GM21447 (cell line): ENCODE measurements around the gene HAPLN2.

Experiments used
- ATAC-seq: cut with Tn5 transposase; IDR thresholded peaks from one replicate; pipeline ENCODE4 v1.9.1; 2021; ENCODE audit not compliant: unreplicated experiment

Gene HAPLN2

DNA sequence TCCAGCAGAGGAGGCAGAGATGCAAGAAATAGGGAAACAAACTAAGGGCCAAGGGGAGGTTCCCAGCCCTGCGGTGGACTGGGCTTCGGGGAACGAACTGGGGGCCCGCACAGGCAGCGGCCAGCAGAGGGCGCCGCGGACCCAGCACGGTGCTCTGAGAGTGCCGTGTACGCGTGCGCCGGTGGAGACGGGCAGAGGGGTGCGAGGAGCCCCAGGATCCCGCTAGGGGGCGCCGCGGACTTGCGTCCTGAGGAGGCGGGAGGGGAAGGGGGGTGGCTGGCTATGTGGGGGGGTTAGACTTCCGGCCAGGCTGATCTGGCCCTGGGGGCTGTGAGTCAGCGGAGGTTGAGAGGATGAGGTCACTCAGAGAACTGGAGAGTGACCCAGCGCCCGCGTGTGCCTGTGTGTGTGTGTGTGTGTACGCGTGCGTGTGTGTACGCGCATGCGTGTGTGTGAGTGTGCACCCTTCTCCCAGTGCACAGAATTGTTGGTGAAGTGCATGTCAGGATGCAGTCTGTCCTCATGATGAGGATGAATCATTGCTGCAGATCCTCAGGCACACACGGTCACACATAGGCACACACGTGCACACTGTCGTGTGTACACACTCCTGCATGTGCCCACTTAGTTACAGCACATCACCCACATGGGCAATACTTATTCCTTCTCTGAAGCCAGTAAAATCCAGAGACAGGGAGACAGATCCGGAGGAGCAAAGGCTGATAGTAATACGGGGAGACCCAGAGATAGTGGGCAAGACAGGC, 41.0 kb downstream of the HAPLN2 start:
- ATAC-seq, result peak; percentile 65

DNA sequence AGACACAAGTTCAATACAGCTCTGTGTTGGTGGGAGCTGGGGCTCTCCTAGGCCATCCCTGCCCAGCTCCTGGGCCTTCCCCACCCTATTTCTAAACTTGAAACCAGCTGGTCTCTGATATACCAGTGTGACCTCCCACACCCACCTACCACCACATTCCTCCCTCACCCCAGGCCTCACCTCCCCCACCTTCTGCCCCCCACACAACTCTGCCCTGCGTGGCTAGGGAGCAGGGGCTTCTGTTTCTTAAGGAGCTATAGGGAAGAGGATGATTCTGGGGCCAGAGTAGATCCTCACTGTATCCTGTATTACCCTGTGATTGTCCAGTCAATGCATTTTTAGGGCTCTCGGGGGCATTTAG, 41.5 kb downstream of the HAPLN2 start:
- no peak for ATAC-seq

DNA sequence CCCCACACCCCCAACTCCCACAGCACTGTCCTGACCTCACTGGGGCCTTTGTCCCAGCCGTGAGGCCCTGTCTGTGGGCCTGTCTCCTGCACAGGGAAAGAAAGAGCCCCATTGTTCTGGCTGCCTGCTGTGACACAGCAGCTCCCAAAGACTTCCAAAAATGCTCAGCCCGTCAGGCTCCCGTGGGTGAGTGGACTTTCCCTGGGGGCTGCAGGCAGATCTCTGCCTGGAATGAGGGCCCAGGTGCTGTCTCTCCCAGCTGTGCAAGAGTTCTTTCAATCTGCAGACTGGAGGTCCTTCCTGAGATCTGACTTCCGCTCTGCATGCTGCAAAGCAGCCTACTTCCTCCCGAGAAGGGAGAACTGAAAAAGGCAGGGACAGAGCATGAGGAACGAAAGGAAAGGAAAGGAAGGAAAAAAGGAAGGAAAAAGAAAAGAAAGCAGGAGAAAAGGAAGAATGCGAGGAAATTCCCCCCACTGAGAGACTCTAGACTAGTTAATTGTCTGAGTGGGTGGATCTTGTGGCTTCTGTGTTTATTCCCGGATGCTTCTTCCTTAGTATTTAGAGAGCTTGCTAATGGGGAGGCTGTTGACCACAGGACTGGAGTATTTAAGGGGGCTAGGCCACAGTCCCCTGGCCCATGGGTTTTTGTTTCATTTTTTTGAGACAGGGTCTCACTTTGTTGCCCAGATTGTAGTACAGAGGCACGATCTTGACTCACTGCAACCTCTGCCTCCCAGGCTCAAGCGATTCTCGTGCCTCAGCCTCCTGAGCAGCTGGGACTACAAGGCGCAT, 43.0 kb downstream of the HAPLN2 start:
- no peak for ATAC-seq

DNA sequence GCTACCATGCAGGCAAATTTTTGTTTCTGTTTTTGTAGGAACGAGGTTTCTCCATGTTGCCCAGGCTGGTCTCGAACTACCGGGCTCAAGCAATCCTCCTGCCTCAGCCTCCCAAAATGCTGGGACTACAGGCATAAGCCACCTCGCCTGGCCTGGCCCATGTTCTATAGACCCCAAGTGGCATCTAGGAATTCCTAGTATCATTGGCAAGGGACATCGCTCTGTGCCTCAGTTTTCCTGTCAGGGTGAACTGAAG, 43.5 kb downstream of the HAPLN2 start:
- no peak for ATAC-seq

DNA sequence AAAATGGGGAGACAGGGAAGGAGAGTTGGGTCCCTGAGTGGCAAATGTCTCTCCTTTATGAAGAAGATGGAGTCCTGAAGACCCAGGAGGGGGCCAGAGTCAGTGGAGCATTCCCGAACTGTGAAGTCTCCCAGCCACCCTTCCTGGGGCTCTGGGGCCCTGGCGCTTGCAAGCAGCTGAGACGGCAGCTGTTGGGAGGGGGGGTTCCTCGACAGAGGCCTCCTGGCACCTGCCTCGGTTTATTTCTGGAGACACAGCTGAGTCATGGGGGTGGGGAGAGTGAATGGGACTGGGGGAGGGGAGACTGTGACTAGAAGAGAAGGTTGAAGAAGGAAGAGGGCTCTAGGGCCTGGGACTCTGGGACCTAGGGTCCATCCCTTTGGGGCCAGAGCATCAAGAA, 44.0 kb downstream of the HAPLN2 start:
- ATAC-seq, result no peak

DNA sequence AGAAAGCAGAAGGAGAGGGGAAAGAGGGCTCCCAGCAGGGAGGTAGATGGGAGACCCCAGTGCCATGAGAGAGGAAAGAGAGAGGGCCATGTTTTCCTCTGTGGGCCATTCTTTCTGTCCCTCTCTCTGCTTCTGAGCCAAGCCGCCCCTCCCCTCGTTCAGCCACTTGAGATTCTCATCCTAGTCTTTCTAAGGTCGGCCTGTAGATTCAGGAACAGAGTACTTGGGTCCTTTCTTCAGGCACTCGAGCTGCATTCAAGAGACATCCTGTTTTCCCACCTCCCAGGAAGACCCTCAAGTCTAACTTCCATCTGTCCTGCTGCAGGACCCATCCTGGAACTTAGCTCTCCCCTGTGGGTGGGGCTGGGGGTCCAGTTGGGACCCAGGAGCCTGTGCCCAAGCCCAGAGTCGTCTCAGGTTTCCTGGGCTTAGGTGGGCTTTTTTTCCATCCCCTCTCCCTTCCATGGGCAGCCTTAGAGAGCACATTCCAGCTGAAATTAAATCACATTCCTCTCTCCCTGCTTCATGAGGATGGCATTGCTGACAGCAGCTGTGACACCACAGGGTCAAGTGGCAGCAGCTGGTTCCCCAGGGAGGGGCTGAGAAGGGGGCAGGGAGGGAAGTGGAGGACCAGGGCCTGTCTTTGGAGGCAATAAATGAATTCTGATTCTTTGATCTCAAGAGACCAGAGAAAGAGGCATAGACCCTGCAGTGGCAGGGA, 45.0 kb downstream of the HAPLN2 start:
- ATAC-seq, result no peak

DNA sequence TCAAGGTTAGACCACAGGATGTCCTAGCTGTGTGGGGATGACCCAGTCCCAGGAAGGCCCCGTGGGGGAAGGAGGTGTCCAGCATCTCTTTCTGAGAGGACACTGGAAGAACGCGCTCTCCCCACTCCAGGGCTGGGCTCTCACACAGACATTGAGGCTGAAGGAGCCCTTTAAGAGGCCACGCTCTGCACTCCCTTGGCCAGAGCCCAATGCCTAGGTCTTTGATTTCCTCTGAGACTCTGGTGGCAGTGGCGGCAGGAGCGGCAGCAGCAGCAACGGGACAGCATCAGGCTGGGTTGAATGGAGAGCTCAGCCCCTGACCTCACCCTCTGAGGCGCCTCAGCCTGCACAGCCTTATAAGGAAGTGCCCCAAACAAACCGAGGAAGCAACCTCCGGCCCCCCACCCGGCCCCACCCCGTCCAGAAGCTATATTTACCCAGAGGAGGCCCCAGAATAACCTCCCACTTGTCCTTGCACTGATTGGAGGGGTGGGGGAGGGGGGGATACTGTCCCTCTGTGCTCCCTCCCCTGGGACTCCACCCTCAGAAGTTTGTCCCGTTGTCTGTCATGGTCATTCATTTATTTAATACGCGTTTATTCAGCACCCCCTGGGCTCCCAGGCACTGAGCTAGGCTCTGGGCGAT, 45.7 kb downstream of the HAPLN2 start:
- no peak for ATAC-seq

DNA sequence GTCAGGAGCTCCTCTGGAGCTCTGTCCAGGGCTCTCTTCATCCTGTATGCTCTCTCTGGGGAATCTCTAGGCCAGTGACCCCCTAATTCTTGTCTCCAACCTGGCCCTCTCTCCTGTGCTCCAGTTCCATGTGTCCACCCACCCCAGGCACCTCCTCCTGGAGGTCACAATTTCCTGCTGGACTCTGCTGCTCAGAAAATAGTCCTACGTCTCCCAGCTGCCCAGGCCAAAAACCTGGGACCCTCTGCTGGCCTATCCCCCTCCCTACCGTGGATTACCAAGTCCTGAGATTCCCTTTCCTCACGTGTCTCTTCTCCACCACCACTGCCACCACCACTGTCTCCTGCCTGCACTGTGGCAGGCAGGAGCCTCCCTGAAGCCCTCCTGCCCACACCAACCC, 46.3 kb downstream of the HAPLN2 start:
- ATAC-seq, result no peak

DNA sequence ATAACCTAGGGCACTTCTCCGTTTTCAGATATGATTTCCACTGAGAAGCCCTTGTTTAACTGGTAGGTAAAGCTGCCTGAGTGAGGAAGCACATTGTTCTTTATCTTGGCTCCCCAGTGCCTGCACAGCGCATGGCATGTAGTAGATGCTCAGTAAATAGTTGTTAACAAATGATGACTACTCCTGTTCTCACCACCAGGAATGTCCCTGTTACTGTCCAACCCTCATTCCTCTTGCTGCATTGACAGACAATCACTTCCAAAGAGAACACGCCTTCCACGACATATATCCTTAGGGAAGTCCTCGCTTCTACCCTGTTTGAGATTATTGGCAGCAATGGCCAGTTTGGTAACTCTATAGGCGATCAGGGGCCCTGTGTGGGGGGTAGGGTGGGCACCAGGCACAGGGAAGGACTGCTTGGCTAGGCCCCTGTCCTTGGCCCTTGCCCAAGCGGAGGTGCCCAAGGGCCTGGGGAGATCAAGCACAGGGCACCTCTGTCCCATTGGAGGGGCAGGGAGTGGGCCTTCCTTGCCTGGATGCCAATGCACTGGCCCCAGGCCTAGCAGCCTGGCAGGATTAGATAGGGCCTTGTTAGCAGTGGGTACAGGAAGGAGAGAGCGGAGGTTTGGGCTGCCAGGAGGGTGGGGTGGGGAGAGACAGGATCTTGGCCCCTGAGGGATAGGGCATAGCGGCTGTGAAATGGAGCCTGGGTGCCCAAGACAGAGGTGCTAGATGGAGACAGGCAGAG, 47.8 kb downstream of the HAPLN2 start:
- no peak for ATAC-seq

DNA sequence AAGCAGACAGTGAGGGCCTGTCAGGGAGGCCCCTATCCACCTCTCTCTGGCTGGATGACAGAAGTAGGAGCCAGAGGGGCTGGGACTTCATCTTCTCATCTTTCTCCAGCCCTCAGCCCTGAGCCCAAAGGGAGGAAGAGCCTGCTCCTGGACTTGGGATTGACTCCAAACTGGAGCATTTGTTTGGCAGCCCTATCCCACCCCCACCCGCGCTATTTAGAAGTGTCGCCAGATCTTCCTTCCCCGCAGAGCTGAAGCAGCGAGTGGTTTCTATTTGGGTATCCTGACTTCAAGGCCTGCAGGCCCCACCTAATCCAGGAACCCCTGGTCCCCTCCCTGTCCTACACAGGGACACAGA, 48.4 kb downstream of the HAPLN2 start:
- no peak for ATAC-seq

DNA sequence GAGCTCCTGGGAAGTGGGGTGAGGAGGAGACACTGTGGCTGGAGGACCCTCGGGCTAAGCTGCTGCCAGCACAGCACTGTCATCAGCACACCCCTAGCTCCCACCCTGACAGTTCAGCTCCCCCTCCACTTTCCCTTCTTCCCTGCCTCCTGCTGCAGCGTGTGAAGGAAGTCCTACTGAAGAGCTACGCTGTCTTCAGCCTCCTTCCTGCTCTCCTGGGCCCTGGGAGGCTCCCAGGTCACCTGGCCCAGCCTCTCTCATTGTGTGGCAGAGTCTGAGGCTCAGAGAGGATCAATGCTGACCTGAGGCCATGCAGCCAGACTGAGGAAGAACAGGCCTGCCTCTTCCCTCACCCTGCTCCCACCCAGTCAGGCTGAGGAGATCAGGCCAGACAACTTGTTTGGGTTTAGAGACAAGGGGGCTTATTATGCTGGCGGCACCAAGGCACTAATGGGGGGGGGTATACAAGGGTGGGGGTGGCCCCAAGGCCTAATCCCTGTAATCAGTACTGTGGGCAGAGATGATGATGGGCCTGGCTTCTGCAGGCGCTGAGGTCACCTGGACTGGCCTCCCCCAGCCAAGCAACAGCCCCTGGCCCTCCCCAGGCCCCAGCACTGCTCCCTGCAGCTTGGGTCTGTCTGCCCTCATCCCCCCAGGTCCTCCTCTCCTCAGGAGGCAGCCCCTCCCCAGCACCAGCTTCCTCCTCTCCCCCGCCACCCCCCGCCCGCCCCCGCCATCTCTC, 48.9 kb downstream of the HAPLN2 start:
- no peak for ATAC-seq

DNA sequence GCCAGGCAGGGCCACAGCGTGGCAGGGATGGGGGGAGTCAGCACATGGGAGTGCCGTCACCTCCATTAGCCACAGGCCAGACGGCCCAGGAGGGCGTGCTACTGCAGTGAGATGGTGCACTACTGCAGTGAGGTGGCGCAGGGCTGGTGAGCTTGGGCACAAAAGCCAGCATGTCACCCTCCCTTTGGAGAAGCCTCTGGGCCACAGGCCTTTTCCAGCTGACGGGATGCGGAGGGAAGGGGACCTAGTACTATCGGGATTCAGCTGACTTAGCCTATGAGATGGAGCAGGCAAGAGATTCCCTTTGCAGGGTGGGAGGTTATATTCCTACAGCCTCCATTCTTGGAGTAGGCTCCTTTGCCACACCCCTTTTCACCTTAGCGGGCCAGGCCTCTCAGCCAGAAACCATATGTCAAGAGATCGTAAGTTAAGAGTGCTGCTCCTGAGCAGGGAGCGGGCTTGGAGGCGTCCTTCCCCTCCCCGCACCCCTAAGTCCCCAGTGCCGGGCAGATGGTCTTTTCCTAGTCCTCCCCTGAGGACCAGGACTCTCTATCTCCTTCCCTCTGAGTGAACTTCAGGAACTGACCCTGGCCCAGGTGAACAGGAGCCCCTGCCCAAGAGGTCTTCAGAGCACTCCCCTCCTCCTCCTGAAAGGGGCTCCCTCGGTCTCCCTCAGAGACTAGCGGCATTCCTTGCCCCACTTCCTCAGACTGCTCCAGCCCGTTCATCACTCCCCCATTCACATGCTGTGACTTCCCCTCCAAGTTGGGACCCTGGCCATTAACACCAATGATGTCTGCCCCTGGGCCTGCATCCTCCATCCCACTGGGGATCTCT, 49.8 kb downstream of the HAPLN2 start:
- ATAC-seq, result no peak

DNA sequence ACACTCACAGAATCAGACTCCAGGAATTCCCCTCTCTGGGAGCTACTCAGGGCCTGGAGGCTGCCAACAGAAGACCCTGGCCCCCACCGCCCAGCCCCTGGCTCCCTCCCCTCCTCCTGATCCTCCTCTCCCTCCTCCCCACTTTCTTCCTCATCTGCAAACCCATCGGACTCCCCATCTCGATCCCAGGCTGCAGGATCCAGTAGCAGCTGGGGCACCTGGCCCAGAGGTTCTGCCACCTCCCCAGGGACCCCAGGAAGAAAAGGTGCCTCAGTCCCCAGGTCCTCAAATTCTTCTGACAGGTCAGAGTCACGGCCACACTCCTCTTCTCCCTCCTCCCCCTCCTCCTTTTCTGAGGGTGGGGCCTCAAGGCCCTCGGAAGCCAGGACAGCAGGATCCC, 50.6 kb downstream of the HAPLN2 start:
- ATAC-seq, result no peak

DNA sequence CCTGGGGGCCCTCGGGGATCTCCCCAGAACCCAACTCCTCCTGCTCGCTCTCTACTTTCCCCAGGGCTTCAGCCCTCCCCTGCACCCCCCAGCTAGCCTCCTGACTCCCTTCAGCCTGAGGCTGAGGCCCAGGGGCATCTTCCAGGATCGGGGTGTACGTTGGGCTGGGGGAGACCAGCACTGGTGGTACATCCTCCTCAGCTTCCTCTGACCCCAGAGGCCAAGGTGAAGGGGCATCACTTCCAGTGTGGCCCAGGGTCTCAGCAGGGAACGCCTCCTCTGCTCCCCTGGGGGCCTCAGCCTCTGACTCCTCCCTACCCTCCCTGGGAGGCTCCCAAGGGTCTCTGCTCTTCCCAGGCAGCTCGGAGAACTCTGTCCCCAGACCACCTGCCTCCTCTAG, 51.1 kb downstream of the HAPLN2 start:
- ATAC-seq, result no peak

DNA sequence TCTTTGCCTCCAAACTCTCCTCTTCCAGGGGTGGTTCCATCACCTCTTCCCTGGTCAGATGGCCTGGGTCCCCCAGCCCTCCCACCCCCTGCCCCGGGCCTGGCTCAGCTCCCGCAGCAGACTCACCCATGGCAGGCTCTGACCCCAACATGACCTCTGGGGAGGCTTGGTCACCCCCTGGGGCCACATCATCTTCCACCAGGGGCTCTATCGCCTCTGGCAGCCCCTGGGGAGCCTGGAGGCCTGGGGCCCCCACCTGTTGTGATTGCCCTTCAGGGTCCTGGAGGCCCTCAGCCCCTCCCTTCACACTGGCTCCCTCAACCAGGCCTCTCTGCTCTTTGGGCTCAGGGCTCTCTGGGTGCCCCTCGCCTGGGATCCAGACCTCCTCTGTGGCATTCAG, 51.6 kb downstream of the HAPLN2 start:
- no peak for ATAC-seq

DNA sequence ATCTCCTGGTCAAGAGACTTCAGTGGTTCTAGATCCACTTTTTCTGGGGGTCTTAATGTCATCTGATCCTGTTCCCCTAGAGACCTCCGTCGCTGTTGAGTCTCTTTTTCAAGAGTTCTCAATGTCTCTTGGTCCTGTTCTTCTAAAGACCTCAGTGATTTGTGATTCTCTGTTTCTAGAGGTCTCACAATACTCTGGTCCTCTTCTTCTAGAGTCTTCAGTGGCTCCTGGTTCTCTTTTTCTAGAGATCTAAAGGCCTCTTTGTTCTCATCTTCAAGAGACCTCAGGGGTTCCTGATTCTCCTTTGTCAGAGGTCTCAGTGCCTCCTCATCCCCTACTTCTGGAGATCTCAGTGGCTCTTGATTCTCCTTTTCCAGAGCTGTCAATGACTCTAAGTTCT, 52.6 kb downstream of the HAPLN2 start:
- no peak for ATAC-seq

DNA sequence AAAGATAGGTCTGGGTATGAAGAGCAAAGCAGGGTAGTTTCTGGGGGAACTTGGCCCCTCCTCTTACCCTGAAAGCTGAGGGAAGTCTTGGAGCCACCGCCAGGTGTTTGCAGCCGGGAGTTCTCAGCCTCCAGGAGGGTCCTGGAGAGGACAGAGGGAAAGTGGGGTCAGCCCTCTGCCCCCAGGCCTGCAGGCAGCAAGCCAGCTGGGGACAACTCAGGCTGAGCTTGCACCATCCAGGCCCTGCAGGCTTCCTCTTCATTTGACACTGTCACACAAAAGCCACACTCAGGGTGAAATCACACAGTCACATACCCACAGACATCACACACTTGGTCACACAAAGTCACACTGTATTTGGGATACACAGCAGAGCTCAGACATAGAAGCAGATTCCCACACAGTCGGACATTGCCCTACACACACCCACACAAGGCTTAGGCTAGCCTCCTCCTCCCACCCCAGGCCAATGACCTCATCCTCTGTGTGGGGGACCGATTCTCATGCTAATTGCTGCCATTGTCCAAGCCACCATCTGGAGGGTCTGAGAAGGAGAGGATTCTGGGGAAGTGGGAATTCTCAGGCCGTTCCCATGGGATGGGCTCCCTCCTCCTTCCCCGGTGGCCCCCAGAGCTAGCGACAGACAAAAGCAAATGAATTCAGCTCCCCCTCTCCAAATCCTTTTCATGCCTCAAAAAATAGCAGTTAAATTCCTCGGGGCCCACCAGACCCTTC, 54.3 kb downstream of the HAPLN2 start:
- ATAC-seq, result no peak
